Activated CD4-positive, alpha-beta T cell treated with anti-CD3 and anti-CD28 coated beads, Interleukin-2, Interleukin-4, amounts not matched to agents 100 ng/mL and 50 ng/mL, durations not matched to agents 16 hours and 8 hours (primary cell): ENCODE measurements around the gene PLD5.
A peak's percentile ranks its signal among the peaks of the same experiment; 100 is the strongest.

Experiments used
- DNase-seq: peaks from one replicate; pipeline ENCODE4 v3.0.0-alpha.2; 2020; ENCODE audit warnings: low spot score

Gene PLD5

DNA sequence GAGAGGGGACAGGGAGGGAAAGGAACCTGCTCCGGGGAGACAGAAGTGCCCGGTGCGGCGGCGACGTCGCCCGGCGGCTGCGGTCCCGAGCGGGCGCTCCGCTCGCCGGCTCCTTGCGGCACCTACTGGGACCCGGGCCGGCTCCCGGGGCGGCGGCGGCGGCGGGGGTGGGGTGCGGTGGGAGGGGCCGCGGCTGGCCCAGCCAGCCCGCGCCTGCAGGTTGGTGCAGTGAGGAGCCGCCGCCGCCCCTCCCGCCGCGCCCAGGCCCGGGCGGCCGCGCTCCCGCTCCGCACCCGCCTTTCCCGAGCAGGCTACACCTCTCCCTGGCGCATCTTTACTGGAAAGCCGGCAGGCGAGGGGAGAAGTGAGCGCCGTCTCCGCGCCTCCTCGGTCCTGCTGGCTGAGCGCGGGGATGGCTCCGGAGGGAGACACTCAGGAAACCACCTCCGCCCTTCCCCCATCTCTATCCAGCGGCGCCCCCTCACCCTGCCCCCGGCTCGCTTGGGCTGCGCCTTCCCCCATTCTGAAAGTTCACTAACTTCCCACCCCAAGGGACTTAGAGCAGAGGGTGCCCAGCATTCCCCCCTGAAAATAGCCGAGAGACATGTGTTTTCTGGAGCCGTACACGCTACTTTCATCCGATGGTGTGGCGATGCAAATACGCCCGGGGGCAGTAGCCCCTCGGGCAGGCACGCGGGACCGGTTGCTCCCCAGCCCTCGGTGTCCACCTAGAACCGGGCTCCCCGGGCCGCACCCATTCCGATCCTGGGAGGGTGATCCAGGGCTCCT is at the start of gene PLD5:
PLD5 (minus strand) TSS at position 127 of the 789 bp plus-strand sequence.
- DNase-seq, result no peak

DNA sequence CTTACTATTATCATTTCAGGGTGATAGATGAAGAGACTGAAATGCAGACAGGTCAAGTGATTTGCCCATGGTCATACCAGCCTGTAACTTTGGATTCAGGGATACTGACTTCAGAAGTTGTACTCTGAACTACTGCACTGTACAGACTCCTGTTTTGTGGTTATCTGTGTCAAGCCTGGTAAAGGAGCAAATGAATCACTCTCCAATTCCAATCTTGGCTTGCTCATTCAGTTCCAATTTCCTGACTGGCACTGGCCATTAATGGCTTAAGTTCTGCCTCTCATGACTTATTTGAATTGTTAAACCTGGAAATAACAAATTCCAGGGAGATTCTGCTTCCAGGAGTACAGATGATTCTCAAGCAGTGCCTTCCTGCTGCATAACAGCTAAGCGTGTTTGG is 45.4 kb upstream of the PLD5 start:
- no peak for DNase-seq

DNA sequence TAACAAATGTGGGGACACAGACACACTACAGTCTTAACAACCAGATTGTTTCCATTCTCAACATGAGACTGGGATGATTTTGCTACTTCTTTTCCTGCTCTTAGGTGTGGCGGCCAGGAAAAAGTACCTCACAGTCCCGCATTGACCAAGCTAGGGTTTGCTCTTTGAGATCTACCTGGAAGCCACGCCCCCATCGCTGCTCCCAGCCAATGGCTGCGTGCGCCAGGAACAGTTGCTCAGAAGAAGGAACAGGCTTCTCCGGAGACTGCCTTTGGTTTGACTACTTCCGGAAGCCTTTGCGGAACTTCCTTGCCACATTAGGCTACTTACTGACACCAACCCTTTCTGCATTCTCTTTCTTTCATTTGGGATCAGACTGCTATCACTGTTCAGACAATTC is 44.2 kb upstream of the PLD5 start:
- no peak for DNase-seq

DNA sequence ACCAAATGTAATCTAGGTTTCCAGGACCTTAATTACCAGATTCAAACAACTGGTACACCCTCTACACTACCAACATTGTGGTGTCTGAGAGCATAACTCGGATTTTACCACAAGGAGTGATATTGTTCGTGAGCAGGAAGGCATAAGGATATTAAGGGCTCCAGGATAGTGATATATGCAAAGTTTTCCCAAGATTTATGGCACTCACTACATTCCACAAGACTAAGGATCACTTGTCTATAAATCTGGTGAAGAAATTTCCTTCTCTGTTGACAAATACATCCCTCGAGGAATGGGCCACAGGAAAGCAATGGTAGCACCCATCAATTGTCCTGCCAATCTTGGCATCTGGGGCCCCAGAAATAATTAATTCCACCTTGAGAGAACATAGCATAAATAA is 43.1 kb upstream of the PLD5 start:
- DNase-seq, result no peak

DNA sequence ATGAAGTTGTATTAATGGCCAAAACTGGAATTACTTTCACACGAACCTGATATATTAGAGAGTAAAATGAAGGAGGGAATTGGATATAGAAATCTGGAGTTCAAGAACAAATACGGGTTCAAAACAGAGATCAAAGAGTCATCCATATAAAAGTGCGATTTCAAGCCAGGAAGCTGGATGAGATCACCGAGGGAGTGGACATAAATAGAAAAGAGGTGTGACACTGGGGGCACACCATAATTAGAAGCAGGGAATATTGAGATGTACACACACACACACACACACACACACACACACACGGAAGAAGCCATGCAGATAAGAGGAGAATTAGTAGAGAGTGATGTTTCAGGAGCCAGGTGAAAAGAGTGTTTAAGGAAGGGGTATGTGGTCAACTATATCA is 32.3 kb upstream of the PLD5 start:
- DNase-seq, result no peak

DNA sequence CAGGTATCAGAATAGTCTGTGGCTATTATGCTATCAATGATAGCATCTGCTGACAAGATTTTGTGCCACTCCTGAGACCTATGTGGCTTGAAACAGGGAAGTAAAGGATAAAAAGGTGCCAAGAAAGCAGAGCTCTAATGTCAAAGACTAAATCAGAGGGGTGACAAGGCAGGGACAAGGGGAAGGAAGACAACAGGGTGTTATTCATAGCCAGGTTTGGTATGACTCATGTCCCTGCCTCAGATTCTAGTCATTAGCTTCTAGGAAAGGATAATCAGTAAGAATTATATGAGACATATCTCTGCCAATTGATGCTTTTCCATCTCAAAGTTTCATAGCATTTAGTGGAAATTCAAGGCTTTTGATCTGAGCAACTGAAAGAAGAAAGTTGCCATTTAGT is 31.8 kb upstream of the PLD5 start:
- DNase-seq, result no peak

DNA sequence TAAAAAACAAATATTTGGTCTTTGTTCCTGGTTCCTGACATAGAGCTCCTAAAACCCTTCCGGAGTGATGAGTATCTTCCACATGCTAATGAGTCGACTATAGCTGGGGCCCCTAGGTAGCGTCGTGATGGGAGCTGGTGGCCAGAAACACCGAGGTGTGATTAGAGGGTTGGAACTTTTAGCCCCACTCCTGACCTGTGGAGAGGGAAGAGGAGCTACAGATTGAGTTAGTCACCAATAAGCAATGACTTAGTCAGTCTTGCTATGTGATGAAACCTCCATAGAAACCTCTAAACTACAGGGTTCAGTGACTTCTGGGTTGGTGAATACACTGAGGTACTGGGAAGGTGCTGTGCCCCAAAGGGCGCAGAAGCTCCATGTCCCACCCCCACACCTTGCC is 30.1 kb upstream of the PLD5 start:
- no peak for DNase-seq

DNA sequence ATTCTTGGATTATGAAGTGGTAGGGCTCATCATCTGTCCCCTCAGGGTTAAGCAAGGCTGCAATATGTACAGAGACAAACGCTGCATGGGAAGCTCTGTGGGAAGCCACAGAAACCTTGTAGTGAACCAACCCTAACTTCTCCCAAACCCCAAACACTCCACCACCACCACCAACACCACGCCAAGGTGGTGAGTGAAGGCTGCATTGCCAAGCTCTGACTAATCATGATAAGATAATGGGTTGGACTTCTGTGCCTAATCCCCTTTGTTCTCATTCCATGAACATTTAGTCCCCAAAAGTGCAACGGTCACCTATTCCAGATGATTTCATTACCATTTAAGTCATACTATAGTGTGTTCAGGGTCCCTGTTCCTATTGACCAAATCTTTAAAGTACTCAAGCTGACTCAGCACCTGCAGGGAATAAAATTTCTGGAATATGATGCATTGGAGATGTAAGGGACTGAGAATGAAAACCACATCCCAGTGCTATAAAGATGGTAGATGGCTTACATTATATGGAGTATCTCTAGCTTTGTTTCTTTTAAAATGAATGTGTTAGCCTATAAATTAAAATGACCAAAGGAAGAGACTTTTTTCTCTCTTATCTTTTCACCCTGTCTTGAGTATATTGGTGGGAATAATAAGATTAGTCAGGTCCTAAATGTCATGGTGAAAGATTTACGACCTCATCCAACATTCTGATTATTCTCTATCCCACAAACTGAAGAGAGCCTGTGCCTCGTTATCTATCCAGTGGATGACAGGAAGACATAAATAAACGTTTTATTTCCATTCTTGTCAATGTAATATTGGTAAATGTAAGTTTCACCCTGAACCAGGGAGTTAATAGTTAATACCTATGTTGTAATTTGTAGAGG is 22.6 kb upstream of the PLD5 start:
- no peak for DNase-seq

DNA sequence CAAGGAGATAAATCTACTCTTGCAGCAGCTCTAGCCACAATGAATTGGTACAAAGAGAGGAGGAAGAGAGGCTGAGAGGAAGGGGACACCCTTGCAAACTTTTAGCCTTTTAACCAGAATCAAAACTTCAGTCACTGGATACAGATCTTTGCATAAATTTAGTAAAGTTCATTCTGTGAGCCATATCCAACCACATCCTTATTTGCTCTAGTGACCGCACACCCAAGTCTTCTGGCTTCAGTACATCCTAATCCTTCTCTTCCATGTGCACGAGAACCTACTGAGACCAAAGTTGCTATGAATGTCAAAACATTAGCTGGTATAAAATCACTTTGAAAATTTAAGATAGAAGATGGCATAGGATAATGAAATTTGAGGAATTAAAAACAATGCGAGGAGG is 21.9 kb upstream of the PLD5 start:
- DNase-seq, result no peak

DNA sequence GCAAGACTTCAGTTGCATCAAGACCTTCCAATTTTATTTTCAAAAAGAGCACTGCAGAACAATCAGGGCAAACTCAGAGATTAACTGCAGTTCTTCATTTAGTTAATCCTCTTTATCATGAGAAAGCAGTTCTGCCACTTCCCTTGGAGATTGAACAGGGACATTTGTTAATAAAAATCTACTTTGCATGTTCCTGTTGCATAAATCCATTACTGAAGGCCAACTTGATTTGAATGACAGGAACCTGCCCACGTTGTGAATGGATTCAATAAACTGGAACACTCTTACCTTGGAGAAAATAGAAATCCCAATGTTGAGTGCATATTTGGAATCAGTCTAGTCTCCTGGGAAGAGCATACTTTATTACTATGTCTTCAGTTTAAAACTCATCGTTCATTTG is 19.6 kb upstream of the PLD5 start:
- DNase-seq, result no peak

DNA sequence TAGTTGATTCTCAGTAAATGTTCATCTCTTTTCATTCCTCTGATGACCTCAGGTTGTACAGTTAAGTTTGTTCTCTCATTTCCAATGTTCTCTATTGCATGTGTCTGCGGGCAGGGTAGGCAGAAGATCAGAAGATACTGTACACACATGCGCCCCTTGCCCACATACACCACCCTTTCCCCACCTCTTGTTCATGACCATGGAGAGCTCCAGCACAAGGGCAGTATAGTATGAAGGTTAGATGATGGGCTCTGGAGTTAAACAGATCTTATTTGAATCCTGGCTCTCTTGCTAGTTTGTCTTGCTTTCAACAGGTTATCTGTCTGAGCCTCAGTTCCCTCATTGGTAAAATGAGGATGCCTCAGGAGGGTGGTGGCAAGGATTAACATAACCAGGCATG is 17.8 kb upstream of the PLD5 start:
- DNase-seq, result no peak

DNA sequence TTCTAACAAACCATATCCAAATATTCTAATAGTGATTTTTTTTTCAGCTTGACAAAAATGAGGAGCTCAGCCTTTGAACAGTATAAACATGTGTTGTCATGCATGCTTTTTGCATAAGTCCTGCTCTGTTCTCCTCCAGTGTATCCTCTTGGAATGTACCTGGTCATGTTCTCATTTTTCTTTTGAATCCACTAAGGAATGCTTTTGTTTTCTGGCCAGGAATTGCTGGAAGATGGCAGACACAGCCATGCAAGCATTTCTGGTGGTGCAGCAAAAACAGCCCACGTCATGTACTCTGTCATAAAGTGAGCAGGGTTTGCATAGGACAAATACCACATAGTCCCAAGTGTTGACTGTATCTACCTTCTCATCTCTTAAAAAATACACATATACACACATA is 11.5 kb upstream of the PLD5 start:
- no peak for DNase-seq

DNA sequence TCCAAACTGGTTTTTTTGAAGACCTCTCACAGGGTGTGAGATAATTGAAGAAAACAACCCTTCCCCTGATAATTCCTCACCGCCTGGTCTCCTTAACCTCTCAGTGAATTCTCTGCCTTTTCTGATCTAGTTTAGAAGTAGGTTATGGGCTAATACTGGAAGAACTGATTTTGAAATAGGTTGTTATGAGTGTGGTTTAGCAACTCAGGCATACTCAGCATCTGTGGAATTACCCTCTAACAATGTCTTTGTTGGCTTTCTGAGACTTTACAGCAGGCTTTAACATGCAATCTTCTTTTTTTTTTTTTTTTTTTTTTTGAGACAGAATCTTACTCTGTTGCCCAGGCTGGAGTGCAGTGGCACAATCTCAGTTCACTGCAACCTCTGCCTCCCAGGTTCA is 10.3 kb upstream of the PLD5 start:
- no peak for DNase-seq

DNA sequence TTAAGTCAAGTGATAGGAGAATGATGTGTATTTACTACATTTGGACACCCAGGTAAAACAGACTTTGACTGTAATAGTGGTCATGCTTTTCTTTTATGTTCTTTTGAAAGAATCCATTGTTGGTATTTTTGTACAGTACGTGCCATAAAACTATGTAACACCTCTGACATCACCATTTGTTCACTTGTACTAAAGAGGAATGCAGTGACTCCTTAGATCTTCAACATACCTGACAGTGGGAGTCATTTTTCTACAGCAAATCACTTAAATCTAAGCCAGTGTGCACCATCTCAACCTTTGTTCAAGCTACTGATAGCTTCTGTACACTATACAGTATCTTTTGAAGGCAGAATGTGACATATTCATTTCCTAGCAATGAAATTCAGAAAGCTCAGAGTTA is 6.3 kb upstream of the PLD5 start:
- no peak for DNase-seq

DNA sequence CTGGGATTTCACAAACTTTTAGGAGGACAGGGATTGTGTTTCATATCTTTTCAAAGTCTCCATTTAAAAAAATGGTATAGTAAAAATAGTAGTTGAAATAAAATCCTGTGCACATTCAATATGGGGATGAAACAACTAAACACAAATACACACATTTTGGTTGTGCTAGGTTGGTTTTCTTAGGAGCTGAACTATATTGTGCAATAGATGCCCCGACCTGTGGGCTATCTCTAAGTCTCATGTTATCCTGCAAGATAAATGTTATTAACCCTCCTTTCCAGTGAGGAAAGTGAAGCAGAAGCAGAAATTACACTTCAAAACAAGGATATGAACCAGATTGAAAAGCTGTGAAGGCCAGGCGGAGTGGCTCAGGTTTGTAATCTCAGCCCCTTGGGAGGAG is 1.3 kb upstream of the PLD5 start:
- no peak for DNase-seq

DNA sequence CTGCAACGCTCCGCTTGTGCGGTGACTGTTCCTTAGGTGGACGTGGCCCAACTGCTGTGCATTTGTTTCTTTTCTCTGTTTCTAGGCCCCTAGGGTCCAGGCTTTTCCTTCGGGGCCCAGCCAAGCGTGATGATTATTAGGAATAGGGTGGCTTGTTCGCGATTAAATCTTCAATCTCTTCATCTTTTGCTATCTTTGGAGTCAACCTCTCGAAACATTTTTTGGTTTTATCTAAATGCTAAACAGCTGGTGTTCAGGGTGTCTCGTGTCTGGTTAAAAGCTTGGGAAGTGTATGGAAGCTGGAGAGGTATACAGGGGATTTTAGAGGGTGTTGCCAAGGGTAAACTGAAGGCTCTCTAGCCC is 844 bp upstream of the PLD5 start:
- no peak for DNase-seq

DNA sequence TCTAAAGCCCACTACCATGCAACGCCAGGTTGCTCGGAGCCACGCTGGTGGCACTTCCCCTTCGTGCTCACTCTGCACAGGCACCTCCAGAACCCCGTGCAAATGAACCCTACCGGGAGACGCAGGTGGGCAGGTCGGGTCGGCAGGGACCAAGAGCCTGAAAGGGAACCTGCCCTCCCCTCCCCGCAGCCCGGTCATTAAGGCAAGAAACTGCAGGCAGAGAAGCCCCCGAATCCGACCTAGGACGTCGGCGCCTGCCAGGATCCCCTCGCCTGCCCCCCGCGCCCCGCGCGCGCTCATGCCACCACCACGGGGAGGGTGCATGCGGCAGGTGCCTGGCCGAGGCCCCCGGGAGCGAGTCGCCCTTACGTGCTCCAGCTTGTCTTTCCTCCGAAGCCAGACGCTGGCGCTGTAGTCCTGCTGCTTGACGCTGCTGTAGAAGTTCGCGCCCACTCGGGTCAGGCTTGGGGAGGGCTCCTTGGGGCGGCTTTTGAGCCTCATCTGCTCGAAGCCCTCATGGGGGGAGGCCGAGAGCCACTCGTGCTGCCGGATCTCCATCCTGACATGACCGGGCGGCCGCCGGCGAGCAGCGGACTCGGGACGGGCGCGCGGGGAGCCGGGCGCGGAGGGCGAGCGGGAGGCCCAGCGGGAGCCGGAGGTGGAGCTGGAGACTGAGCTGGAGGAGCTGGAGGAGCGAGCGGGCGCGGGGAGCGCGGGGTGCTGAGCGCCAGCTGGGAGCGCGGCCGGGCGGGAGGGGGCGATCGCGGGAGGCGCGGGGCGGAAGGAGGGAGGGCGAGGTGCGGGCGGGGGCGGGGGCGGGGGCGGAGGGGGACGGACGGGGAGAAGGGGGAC is 552 bp downstream of the PLD5 start:
- DNase-seq, result peak; percentile 6

DNA sequence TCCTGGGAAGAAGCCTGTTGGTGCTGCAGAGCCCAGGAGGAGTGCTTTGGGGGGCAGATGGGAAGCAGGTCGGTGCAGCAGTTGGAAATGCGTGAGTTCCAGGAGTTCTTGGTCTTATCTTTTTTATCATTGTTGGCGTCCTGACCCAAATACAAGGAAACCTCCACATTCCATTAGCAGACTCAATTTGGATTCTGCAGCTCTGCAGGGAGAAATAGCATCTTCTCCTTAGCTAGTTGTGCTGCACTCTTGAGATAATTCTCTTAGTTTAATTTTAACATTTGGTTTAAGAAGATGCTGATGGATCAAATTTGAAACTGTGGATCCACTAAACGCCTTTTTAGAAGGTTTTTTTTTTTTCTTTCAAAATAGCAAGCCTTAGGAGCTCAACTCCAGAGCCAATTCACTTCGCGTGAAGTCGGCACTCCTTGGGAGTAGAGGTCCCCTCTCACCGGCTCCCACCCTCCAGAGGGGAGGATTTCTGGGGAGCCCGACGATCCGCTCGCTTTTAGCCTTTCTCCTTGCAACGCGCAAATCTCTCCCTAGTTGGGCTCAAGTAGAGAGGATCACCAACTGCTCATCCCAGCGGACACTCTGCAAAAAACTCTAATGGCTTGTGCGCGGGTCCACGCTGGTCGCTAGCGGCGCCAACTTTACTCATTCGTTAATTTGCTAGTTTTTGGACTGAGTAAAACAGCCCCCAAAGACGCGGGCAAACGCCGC is 1.3 kb downstream of the PLD5 start:
- no peak for DNase-seq

DNA sequence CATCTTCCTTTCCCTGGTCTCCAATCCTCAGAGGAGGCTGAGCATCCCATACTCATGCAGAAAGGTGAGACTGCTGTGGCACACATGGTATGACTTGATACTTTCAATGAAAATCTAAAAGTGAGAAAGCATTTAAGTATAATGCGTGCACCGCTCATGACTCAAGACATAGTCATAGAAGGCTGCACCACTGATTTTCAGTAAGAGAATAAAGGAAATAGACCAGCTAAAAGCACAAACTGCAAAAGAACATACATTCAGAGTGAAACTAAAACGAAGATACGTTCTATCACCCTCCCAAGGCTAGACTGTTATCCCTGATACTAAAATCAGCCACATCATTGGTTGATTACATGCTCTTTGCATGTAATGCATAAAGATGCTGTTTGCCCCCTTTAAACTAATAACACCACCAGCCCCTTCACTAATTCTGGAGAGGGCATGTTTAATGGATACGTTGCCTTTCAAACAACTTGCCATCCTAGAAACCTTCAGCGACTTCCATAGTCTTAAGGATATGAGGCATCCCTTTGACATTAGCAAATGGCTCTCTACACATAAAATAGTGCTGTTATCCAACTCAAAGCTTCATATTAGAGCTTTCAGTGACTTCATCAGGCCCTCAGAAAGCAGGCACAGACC is 2.1 kb downstream of the PLD5 start:
- peak; percentile 46 for DNase-seq

DNA sequence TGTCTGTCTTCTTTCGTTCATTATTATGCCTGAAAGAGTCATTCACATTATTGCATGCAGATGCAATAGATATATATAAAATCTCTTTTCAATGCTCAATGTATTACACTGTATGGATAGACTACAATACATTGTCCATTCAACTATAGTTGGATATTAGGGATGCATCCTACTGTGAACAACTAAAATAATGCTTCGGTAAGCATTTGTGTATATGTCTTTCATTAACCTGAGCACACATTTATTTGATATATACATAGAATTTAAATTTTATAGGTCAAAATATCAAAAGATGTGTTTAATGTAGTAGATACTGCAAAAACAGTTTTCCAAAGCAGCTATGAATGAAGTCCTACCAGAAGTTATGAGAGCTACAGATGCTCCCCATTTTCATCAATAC is 8.9 kb downstream of the PLD5 start:
- no peak for DNase-seq

DNA sequence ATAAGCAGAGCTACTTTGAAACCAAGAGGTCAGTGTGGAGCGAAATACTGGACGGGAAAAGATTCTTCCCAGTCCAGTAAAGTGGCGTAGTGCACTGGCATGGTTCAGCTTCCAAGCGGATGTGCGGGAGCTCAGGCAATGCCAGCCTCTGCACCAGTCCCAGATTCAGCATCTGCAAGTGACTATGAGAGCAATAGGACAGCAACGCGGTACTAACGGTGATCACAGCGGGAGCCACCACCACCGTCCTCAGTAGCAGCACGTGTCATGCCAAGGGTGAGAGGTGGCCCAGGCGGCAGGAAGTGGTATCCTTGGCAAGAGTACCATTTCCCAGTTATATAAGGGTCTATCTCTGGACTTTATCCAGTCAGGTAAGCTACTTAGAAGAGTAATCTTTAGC is 17.8 kb downstream of the PLD5 start:
- DNase-seq, result no peak

DNA sequence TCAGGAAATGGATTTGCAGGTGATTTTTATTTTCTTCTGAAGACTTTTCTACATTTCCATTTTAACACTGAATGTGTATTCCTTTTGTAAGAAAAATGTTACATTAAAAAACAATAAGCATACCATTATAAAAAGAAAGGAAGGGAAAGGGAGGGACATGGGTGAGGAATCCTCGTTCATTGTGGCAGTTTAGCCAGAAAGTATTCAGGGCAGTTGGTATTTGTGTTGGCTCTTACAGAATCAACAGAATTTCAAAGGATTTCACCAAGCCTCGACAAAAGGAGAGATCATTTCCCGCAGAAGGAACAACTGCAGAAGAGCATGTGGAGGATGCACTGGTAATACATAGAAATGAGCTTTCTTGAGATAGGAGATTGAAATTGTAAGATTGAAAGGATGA is 35.0 kb downstream of the PLD5 start:
- no peak for DNase-seq
